ENCODE data around the gene SREK1IP1. TPM values are rescaled to one million over a fixed set of nuclear protein-coding genes. Genes with fewer than 3 reads are reported as not detected.
"Not testable (repeated sequence)": the region's sequence is repeated elsewhere in the genome, so short reads cannot be mapped to it uniquely, and the experiment has no call there.

The SREK1IP1 gene
- total and polyA plus RNA-seq, 2 of the 13 experiments (the other 11 are each of a cell fraction or from before 2014, with no cell fraction given), result 3.1 to 16.5 TPM

DNA sequence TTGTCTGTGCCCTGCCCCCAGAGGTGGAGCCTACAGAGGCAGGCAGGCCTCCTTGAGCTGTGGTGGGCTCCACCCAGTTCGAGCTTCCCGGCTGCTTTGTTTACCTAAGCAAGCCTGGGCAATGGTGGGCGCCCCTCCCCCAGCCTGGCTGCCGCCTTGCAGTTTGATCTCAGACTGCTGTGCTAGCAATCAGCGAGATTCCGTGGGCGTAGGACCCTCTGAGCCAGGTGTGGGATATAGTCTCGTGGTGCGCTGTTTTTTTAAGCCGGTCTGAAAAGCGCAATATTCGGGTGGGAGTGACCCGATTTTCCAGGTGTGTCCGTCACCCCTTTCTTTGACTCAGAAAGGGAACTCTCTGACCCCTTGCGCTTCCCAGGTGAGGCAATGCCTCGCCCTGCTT is 54.0 kb downstream of the SREK1IP1 start:
- in situ Hi-C loops (cut with HindIII; ENCODE audit: extremely low pct_ligation_motif_present, low pct_unique_long_range_greater_than_20kb); H3K4me2 ChIP-seq (ENCODE audit: low read depth, low read length); DNase-seq (ENCODE audit: low spot score); POLR2A ChIA-PET; H3K9me3 ChIP-seq (ENCODE audit: low read length); BruUV-seq (replicated peaks); ATAC-seq; H3K9ac ChIP-seq (ENCODE audit: insufficient read depth, low read depth, low read length); H3K4me1 ChIP-seq (ENCODE audit: insufficient read depth, low read length); intact Hi-C loops (cut with micrococcal nuclease; ENCODE audit: unreplicated experiment); H3K27ac ChIP-seq (ENCODE audit: extremely low read length, insufficient read depth, low read length); H4K20me1 ChIP-seq (ENCODE audit: insufficient read depth, low read length); H3K36me3 ChIP-seq (replicated peaks in 1 of 2; ENCODE audit: control insufficient read depth in 1 of 2, insufficient read depth in 2 of 2, low read length in 2 of 2); H2AFZ ChIP-seq (ENCODE audit: low read length); H3K27me3 ChIP-seq (ENCODE audit: control insufficient read depth in 1 of 2, insufficient read depth in 2 of 2, low read length in 2 of 2); FAIRE-seq; H3K79me2 ChIP-seq (ENCODE audit: insufficient read depth, low read length); CTCF ChIA-PET (ENCODE audit: low intra/inter-chr PET ratio, low total read pairs): not testable (repeated sequence)
- H3K4me3 ChIP-seq (replicated peaks in 1 of 3; ENCODE audit: insufficient read depth in 1 of 3, low read depth in 2 of 3, low read length in 3 of 3), result peak overlapping the region in 1 of 3 experiments; percentile 36; a peak in 2 of 6 replicates
- WGBS (ENCODE audit: low lambda C conversion rate), result 43% methylated on average over 3 of the region's 16 CpGs
- TF ChIP-seq, protein P1, sequence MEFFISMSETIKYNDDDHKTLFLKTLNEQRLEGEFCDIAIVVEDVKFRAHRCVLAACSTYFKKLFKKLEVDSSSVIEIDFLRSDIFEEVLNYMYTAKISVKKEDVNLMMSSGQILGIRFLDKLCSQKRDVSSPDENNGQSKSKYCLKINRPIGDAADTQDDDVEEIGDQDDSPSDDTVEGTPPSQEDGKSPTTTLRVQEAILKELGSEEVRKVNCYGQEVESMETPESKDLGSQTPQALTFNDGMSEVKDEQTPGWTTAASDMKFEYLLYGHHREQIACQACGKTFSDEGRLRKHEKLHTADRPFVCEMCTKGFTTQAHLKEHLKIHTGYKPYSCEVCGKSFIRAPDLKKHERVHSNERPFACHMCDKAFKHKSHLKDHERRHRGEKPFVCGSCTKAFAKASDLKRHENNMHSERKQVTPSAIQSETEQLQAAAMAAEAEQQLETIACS (CRISPR knock-in tag; IDR thresholded peaks at IDR 0.05), result 0 out of 2 replicates have a peak, but pooled peaks have one; percentile 43

DNA sequence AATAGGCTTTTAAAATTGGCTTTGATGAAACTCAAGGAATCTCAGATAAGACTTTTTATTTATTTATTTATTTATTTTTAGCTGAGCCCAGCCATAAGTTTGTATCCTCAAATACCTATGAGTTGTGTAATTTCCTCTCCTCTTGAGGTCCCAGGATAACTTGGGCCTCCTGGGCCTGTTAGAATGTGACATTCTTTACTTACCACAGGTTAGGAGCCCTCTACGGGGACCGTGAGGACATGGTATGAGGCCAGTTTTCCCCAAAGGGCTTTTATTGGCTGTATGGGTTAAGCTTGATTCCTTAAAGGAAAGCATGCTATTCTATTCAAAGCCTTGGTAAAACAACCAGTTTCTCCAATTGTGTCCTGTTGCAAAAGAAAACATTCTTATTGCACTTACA is 61.3 kb downstream of the SREK1IP1 start:
- no peak for DNase-seq (ENCODE audit: low spot score)
- in situ Hi-C loops (cut with HindIII; ENCODE audit: extremely low pct_ligation_motif_present, low pct_unique_long_range_greater_than_20kb), result no loop called here
- WGBS (ENCODE audit: low lambda C conversion rate), result 41% methylated on average over 2 of the region's 2 CpGs
- no peak for FAIRE-seq
- no peak overlapping the region for H3K4me2 ChIP-seq (ENCODE audit: low read depth, low read length)
- no peaks in the 10 kb centered on the region for H4K20me1 ChIP-seq (ENCODE audit: insufficient read depth, low read length)
- H3K27ac ChIP-seq (ENCODE audit: extremely low read length, insufficient read depth, low read length), result no peak overlapping the region
- no peak overlapping the region for H3K4me3 ChIP-seq (replicated peaks in 1 of 3; ENCODE audit: insufficient read depth in 1 of 3, low read depth in 2 of 3, low read length in 3 of 3)
- intact Hi-C loops (cut with micrococcal nuclease; ENCODE audit: unreplicated experiment), result no loop called here
- H2AFZ ChIP-seq (ENCODE audit: low read length), result no peak overlapping the region
- H3K36me3 ChIP-seq (replicated peaks in 1 of 2; ENCODE audit: control insufficient read depth in 1 of 2, insufficient read depth in 2 of 2, low read length in 2 of 2), result no peaks in the 10 kb centered on the region
- ATAC-seq, result no peak
- POLR2A ChIA-PET, result no interaction called here
- H3K4me1 ChIP-seq (ENCODE audit: insufficient read depth, low read length), result no peaks in the 10 kb centered on the region; the same call in 1 of the 2 replicates
- H3K9ac ChIP-seq (ENCODE audit: insufficient read depth, low read depth, low read length), result no peak overlapping the region
- CTCF ChIA-PET (ENCODE audit: low intra/inter-chr PET ratio, low total read pairs), result no interaction called here
- H3K79me2 ChIP-seq (ENCODE audit: insufficient read depth, low read length), result no peaks in the 10 kb centered on the region
- BruUV-seq (replicated peaks), result no TSS peak
- no peaks in the 10 kb centered on the region for H3K9me3 ChIP-seq (ENCODE audit: low read length)
- no peaks in the 10 kb centered on the region for H3K27me3 ChIP-seq (ENCODE audit: control insufficient read depth in 1 of 2, insufficient read depth in 2 of 2, low read length in 2 of 2)
- TF ChIP-seq ZNF773 (CRISPR knock-in tag; IDR thresholded peaks at IDR 0.05; ENCODE audit: borderline replicate concordance) (no peak), ZNF7 (CRISPR knock-in tag; IDR thresholded peaks at IDR 0.05) (no peak), ZNF431 (CRISPR knock-in tag; IDR thresholded peaks at IDR 0.05; ENCODE audit: borderline replicate concordance, low read depth) (no peak), ZSCAN20 (CRISPR knock-in tag; IDR thresholded peaks at IDR 0.05; ENCODE audit: borderline replicate concordance) (no peak), MYC (CRISPR knock-in tag; IDR thresholded peaks at IDR 0.05; ENCODE audit: borderline replicate concordance) (no peak), ZNF737 (CRISPR knock-in tag; IDR thresholded peaks at IDR 0.05; ENCODE audit: borderline replicate concordance) (no peak), RBM39 (IDR thresholded peaks at IDR 0.05; ENCODE audit: low read depth, low read length, poor library complexity, severe bottlenecking) (no peak), SALL2 (CRISPR knock-in tag; IDR thresholded peaks at IDR 0.05) (no peak), ZSCAN12 (CRISPR knock-in tag; IDR thresholded peaks at IDR 0.05) (no peak), IRX3 (CRISPR knock-in tag; IDR thresholded peaks at IDR 0.05; ENCODE audit: borderline replicate concordance, low read depth) (no peak), ZNF496 (CRISPR knock-in tag; IDR thresholded peaks at IDR 0.05; ENCODE audit: insufficient replicate concordance) (no peak)
- TF ChIP-seq, protein P2, sequence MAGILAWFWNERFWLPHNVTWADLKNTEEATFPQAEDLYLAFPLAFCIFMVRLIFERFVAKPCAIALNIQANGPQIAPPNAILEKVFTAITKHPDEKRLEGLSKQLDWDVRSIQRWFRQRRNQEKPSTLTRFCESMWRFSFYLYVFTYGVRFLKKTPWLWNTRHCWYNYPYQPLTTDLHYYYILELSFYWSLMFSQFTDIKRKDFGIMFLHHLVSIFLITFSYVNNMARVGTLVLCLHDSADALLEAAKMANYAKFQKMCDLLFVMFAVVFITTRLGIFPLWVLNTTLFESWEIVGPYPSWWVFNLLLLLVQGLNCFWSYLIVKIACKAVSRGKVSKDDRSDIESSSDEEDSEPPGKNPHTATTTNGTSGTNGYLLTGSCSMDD (CRISPR knock-in tag; IDR thresholded peaks at IDR 0.05), result no peak
- TF ChIP-seq, protein P3, sequence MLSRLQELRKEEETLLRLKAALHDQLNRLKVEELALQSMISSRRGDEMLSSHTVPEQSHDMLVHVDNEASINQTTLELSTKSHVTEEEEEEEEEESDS (CRISPR knock-in tag; IDR thresholded peaks at IDR 0.05; ENCODE audit: borderline replicate concordance), result no peak
- TF ChIP-seq, protein P4, sequence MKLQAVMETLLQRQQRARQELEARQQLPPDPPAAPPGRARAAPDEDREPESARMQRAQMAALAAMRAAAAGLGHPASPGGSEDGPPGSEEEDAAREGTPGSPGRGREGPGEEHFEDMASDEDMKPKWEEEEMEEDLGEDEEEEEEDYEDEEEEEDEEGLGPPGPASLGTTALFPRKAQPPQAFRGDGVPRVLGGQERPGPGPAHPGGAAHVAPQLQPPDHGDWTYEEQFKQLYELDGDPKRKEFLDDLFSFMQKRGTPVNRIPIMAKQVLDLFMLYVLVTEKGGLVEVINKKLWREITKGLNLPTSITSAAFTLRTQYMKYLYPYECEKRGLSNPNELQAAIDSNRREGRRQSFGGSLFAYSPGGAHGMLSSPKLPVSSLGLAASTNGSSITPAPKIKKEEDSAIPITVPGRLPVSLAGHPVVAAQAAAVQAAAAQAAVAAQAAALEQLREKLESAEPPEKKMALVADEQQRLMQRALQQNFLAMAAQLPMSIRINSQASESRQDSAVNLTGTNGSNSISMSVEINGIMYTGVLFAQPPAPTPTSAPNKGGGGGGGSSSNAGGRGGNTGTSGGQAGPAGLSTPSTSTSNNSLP (IDR thresholded peaks at IDR 0.05; ENCODE audit: low read depth, low read length), result no peak
